Tibial nerve (tissue), 4 donors: Measurements from ENCODE around the gene SETD2. TPM values are rescaled to one million over a fixed set of nuclear protein-coding genes. Genes with fewer than 3 reads are reported as not detected.

Source experiments
- DNase-seq, 2 donors: peaks; one replicate each; pipeline ENCODE4 v3.0.0-alpha.2; 2019; ENCODE audit warnings: low spot score in 2 of 2
- H3K27ac ChIP-seq, 4 donors: fragments of 200-600 bp; sonication (generic) in 3 of 4; one replicate each; pipeline ENCODE4 v1.5.1; 2017 to 2019; ENCODE audit warnings: mild to moderate bottlenecking in 1 of 4
- H3K27me3 ChIP-seq, 2 donors: fragments of 200-600 bp; sonication (generic) in 1 of 2; one replicate each; pipeline versions ENCODE4 v1.5.1 to v1.6.0; 2017 to 2019
- H3K36me3 ChIP-seq, 3 donors: fragments of 200-600 bp; sonication (generic); one replicate each; pipeline ENCODE4 v1.5.1; 2018 to 2019
- H3K4me1 ChIP-seq, 4 donors: fragments of 200-600 bp; sonication (generic) in 3 of 4; one replicate each; pipeline ENCODE4 v1.5.1; 2017 to 2019
- H3K4me3 ChIP-seq, 4 donors: fragments of 200-600 bp; sonication (generic) in 3 of 4; one replicate each; pipeline ENCODE4 v1.5.1; 2017 to 2019; ENCODE audit warnings: mild to moderate bottlenecking in 1 of 4, moderate library complexity in 1 of 4
- H3K9me3 ChIP-seq, 4 donors: fragments of 200-600 bp; sonication (generic) in 3 of 4; one replicate each; pipeline ENCODE4 v1.5.1; 2017 to 2019
- CTCF ChIP-seq, 5 experiments: fragments of 200-600 bp in 3 of 5; fragments of 450-650 bp in 2 of 5; sonication (generic) in 3 of 5; IDR thresholded peaks; one replicate each; pipeline ENCODE4 v1.5.1; 2016 to 2019; ENCODE audit warnings: antibody characterized with exemption in 5 of 5, mild to moderate bottlenecking in 3 of 5, moderate library complexity in 2 of 5
- EP300 ChIP-seq, 2 donors: sonication (generic); formaldehyde crosslinking; IDR thresholded peaks; one replicate each; pipeline ENCODE4 v1.6.1; 2017; ENCODE audit warnings: antibody characterized with exemption in 2 of 2, mild to moderate bottlenecking in 1 of 2
- POLR2A ChIP-seq, 2 donors: fragments of 450-650 bp; IDR thresholded peaks; one replicate each; pipeline ENCODE4 v1.6.1; 2017; ENCODE audit warnings: antibody characterized with exemption in 2 of 2, mild to moderate bottlenecking in 2 of 2, moderate library complexity in 2 of 2
- WGBS, 2 donors: methylation state at CpG; one replicate each; pipeline ENCODE4 v1.1.5; 2018; 5-methylcytosine and 5-hydroxymethylcytosine counted together
- total RNA-seq, 4 donors: library from RNA; depleted of rRNA; stranded (reverse); fragments of >200 nt; gene quantifications; one replicate each; pipeline ENCODE4 v1.1.0, GENCODE V29; 2016

The SETD2 gene
- total RNA-seq, 4 donors from 2014 or later = 55.5 to 69.6 (median 64.7) TPM

- Histone ChIP-seq H3K4me1 (peaks cover 0 to 16% (median 2%) of the 10 kb centered on the region in 4 donors), H3K36me3 (peaks cover 0 to 48% (median 4%) of the 10 kb centered on the region in 3 donors), H3K4me3 (peak overlapping the region; percentile 52 to 67 (median 62)), H3K27me3 (no peaks in the 10 kb centered on the region), H3K27ac (peak overlapping the region; percentile 67 to 92 (median 86)), H3K9me3 (no peaks in the 10 kb centered on the region)
- TF ChIP-seq EP300 (IDR thresholded peaks at IDR 0.05) = peak; percentile 52 to 92
- TF ChIP-seq CTCF (IDR thresholded peaks at IDR 0.05) = peak in 2 of 5 experiments; percentile 20 to 32
- peak; percentile 75 to 90 for TF ChIP-seq POLR2A (IDR thresholded peaks at IDR 0.05)
- WGBS, 2 donors = 2 to 5% methylated on average over 24 to 54 of the region's 85 CpGs
- peak; percentile 70 to 80 for DNase-seq
Observed at GRCh38 chr3:47009225-47010110, 154.4 kb downstream of the SETD2 start.

GRCh38 chr3:47008851-47009224 is 155.1 kb downstream of the SETD2 start:
- TF ChIP-seq CTCF (IDR thresholded peaks at IDR 0.05) (no peak), POLR2A (IDR thresholded peaks at IDR 0.05) (no peak), EP300 (IDR thresholded peaks at IDR 0.05) (no peak)
- Histone ChIP-seq H3K36me3 (peaks cover 0 to 48% (median 4%) of the 10 kb centered on the region in 3 donors), H3K27ac (peak overlapping the region; percentile 67 to 92 (median 86)), H3K27me3 (no peaks in the 10 kb centered on the region), H3K4me1 (peaks cover 0 to 16% (median 2%) of the 10 kb centered on the region in 4 donors), H3K9me3 (no peaks in the 10 kb centered on the region), H3K4me3 (peak overlapping the region; percentile 52 to 67 (median 62))
- WGBS, 2 donors = 25 to 58% methylated on average over 8 to 23 of the region's 23 CpGs
- DNase-seq = no peak

- WGBS, 2 donors = 88 to 91% methylated on average over 13 of the region's 13 CpGs
- no peak for DNase-seq
- no peaks in the 10 kb centered on the region for H3K9me3 ChIP-seq
- H3K27ac ChIP-seq = peak overlapping the region in 1 of 4 donors; percentile 92
- TF ChIP-seq EP300 (IDR thresholded peaks at IDR 0.05) (no peak), POLR2A (IDR thresholded peaks at IDR 0.05) (no peak), CTCF (IDR thresholded peaks at IDR 0.05) (no peak)
- H3K27me3 ChIP-seq = no peaks in the 10 kb centered on the region
- H3K36me3 ChIP-seq = peaks cover 0 to 51% (median 4%) of the 10 kb centered on the region in 3 donors
- H3K4me1 ChIP-seq = peaks cover 0 to 16% (median 2%) of the 10 kb centered on the region in 4 donors
- H3K4me3 ChIP-seq = no peak overlapping the region
Observed at GRCh38 chr3:47008234-47008796, 155.6 kb downstream of the SETD2 start.

- H3K4me3 ChIP-seq = no peak overlapping the region
- peaks cover 0 to 51% (median 4%) of the 10 kb centered on the region in 3 donors for H3K36me3 ChIP-seq
- peaks cover 0 to 16% (median 2%) of the 10 kb centered on the region in 4 donors for H3K4me1 ChIP-seq
- no peaks in the 10 kb centered on the region for H3K9me3 ChIP-seq
- DNase-seq = no peak
- no peaks in the 10 kb centered on the region for H3K27me3 ChIP-seq
- no peak overlapping the region for H3K27ac ChIP-seq
- TF ChIP-seq EP300 (IDR thresholded peaks at IDR 0.05) (no peak), CTCF (IDR thresholded peaks at IDR 0.05) (no peak), POLR2A (IDR thresholded peaks at IDR 0.05) (no peak)
- 86 to 89% methylated on average over 14 to 16 of the region's 16 CpGs for WGBS, 2 donors
Observed at GRCh38 chr3:47007482-47008233, 156.3 kb downstream of the SETD2 start.
